PC-3 (cell line): ENCODE measurements around the gene PLEKHA5. TPM values are rescaled to one million over a fixed set of nuclear protein-coding genes. Genes with fewer than 3 reads are reported as not detected.

Experiments
- ATAC-seq: fragments of 200-7000 bp; cut with Tn5 transposase; 2 replicates; pipeline ENCODE4 v1.9.1; 2020; ENCODE audit warnings: mild to moderate bottlenecking, moderate library complexity
- BruUV-seq: library from RNA; stranded (reverse); fragments of 400-500 nt; replicated peaks from 2 replicates; lab custom pipeline; 2021; lab: Mats Ljungman, UMichigan
- CTCF ChIA-PET: fragments of 300-600 bp; sonication (Branson Sonifier 250); formaldehyde crosslinking; loops from one replicate; lab custom pipeline; 2022; ENCODE audit warnings: antibody characterized with exemption; lab: Charles Lee
- POLR2A ChIA-PET: fragments of 300-600 bp; sonication (Branson Sonifier 250); formaldehyde crosslinking; loops from one replicate; lab custom pipeline; 2022; ENCODE audit warnings: antibody characterized with exemption; ENCODE audit not compliant: unreplicated experiment; lab: Charles Lee
- DNase-seq: peaks from one replicate; pipeline ENCODE4 v3.0.0-alpha.2; 2015
- H2AFZ ChIP-seq: fragments of 300-600 bp; sonication (generic); 2 replicates; pipeline ENCODE4 v1.6.0; 2016; ENCODE audit warnings: antibody characterized with exemption, low read length
- H3F3A ChIP-seq: fragments of 300-600 bp; sonication (generic); one replicate; pipeline ENCODE4 v1.6.0; 2017; ENCODE audit warnings: antibody characterized with exemption, low read length, control low read depth, mild to moderate bottlenecking; ENCODE audit not compliant: unreplicated experiment
- H3K27ac ChIP-seq: fragments of 300-600 bp; sonication (generic); 2 replicates; pipeline ENCODE4 v1.5.1; 2016; ENCODE audit warnings: mild to moderate bottlenecking, low read length
- H3K27me3 ChIP-seq: fragments of 300-600 bp; sonication (generic); 2 replicates; pipeline ENCODE4 v1.6.1; 2016; ENCODE audit warnings: low read length, mixed read lengths
- H3K36me3 ChIP-seq: fragments of 300-600 bp; sonication (generic); 2 replicates; pipeline ENCODE4 v1.6.1; 2016; ENCODE audit warnings: low read depth, mixed run types, low read length, mixed read lengths
- H3K4me1 ChIP-seq: fragments of 300-600 bp; sonication (generic); 2 replicates; pipeline ENCODE4 v1.5.1; 2016; ENCODE audit warnings: low read length; ENCODE audit not compliant: insufficient read depth
- H3K4me2 ChIP-seq: fragments of 300-600 bp; sonication (generic); 2 replicates; pipeline ENCODE4 v1.6.0; 2016; ENCODE audit warnings: low read length
- H3K4me3 ChIP-seq: fragments of 300-600 bp; sonication (generic); 2 replicates; pipeline ENCODE4 v1.5.1; 2016; ENCODE audit warnings: mild to moderate bottlenecking, low read length, mixed read lengths
- H3K79me2 ChIP-seq: fragments of 300-600 bp; sonication (generic); 2 replicates; pipeline ENCODE4 v1.6.1; 2017; ENCODE audit warnings: low read length, mixed read lengths
- H3K9ac ChIP-seq: fragments of 300-600 bp; sonication (generic); 2 replicates; pipeline ENCODE4 v1.6.0; 2016; ENCODE audit warnings: mild to moderate bottlenecking, low read length
- H3K9me2 ChIP-seq: fragments of 300-600 bp; sonication (generic); replicated peaks from 2 replicates; pipeline ENCODE4 v1.6.1; 2016; ENCODE audit warnings: mixed run types, low read length, mixed read lengths
- H3K9me3 ChIP-seq: fragments of 300-600 bp; sonication (generic); 2 replicates; pipeline ENCODE4 v1.6.1; 2016; ENCODE audit warnings: low read length, mixed read lengths
- H4K20me1 ChIP-seq: fragments of 300-600 bp; sonication (generic); 2 replicates; pipeline ENCODE4 v1.6.1; 2016; ENCODE audit warnings: low read length, mixed read lengths
- CTCF ChIP-seq: fragments of 300-600 bp; sonication (generic); conservative IDR thresholded peaks from 2 replicates; pipeline ENCODE4 v1.5.1; 2017; ENCODE audit warnings: antibody characterized with exemption, low read depth, mild to moderate bottlenecking, low read length
- EZH2 ChIP-seq: fragments of 300-600 bp; sonication (generic); IDR thresholded peaks from one replicate; pipeline ENCODE4 v1.6.1; 2017; ENCODE audit warnings: antibody characterized with exemption, mild to moderate bottlenecking, low read length; ENCODE audit not compliant: unreplicated experiment
- EZH2phosphoT487 ChIP-seq: fragments of 300-600 bp; sonication (generic); IDR thresholded peaks from 2 replicates; pipeline ENCODE4 v1.6.1; 2018; ENCODE audit warnings: mild to moderate bottlenecking, antibody characterized with exemption, low read length, borderline replicate concordance
- intact Hi-C: fragments of 100-400 bp; cut with micrococcal nuclease; formaldehyde crosslinking; loops from 2 replicates; pipeline ENCODE4 v1.9.0; 2023
- total RNA-seq: library from RNA; depleted of rRNA; stranded (reverse); fragments of >200 nt; gene quantifications from 2 replicates; pipeline ENCODE4 v1.2.3, GENCODE V29; 2014

The PLEKHA5 gene
- total RNA-seq, 1 experiment from 2014 or later: 16.7 TPM

GRCh38 chr12:19243551-19243950 is 114.0 kb downstream of the PLEKHA5 start:
- Histone ChIP-seq H3K27ac (no peak overlapping the region), H3K27me3 (no peaks in the 10 kb centered on the region), H4K20me1 (no peaks in the 10 kb centered on the region), H3K4me3 (no peak overlapping the region), H3K4me2 (no peak overlapping the region), H3K9ac (no peak overlapping the region), H2AFZ (no peak overlapping the region), H3K9me3 (no peaks in the 10 kb centered on the region), H3K4me1 (no peaks in the 10 kb centered on the region), H3F3A (no peaks in the 10 kb centered on the region), H3K36me3 (no peaks in the 10 kb centered on the region), H3K9me2 (no peaks in the 10 kb centered on the region), H3K79me2 (no peaks in the 10 kb centered on the region)
- TF ChIP-seq EZH2phosphoT487: no peak
- intact Hi-C loops: loop anchor here (1.0 kb wide), 1 partner anchor 21 kb away; no protein-coding TSS in a partner anchor
- DNase-seq (no peak), ATAC-seq (no peak)
- POLR2A ChIA-PET: no interaction called here
- BruUV-seq: no TSS peak
- CTCF ChIA-PET: no interaction called here

GRCh38 chr12:19244312-19244711 is 114.8 kb downstream of the PLEKHA5 start:
- BruUV-seq: no TSS peak
- Histone ChIP-seq H3K9me3 (no peaks in the 10 kb centered on the region), H3F3A (no peaks in the 10 kb centered on the region), H3K36me3 (no peaks in the 10 kb centered on the region), H3K27ac (no peak overlapping the region), H3K4me2 (no peak overlapping the region), H2AFZ (no peak overlapping the region), H3K9me2 (no peaks in the 10 kb centered on the region), H3K4me3 (no peak overlapping the region), H3K79me2 (no peaks in the 10 kb centered on the region), H4K20me1 (no peaks in the 10 kb centered on the region), H3K4me1 (no peaks in the 10 kb centered on the region), H3K9ac (no peak overlapping the region), H3K27me3 (no peaks in the 10 kb centered on the region)
- POLR2A ChIA-PET: no interaction called here
- ATAC-seq (no peak), DNase-seq (no peak)
- TF ChIP-seq EZH2 (no peak), CTCF (no peak), EZH2phosphoT487 (no peak)
- intact Hi-C loops: no loop called here
- CTCF ChIA-PET: no interaction called here

GRCh38 chr12:19245106-19245505 is 115.6 kb downstream of the PLEKHA5 start:
- ATAC-seq: no peak
- POLR2A ChIA-PET: no interaction called here

More at GRCh38 chr12:19245106-19245505, 115.6 kb downstream of the PLEKHA5 start:
- Histone ChIP-seq H3K9me3 (no peaks in the 10 kb centered on the region), H3K9me2 (no peaks in the 10 kb centered on the region), H3K79me2 (no peaks in the 10 kb centered on the region), H3K27ac (no peak overlapping the region), H3K4me1 (no peaks in the 10 kb centered on the region), H3F3A (no peaks in the 10 kb centered on the region), H4K20me1 (no peaks in the 10 kb centered on the region), H3K36me3 (no peaks in the 10 kb centered on the region), H2AFZ (no peak overlapping the region), H3K4me3 (no peak overlapping the region), H3K27me3 (no peaks in the 10 kb centered on the region), H3K4me2 (no peak overlapping the region), H3K9ac (no peak overlapping the region)
- BruUV-seq: no TSS peak
- CTCF ChIA-PET: no interaction called here
- no peak for TF ChIP-seq EZH2
- no peak for TF ChIP-seq CTCF
- TF ChIP-seq EZH2phosphoT487: no peak
- intact Hi-C loops: no loop called here
- no peak for DNase-seq
